Loucy (cell line): ENCODE measurements around the gene PHF13.

ENCODE experiments used
- EZH2phosphoT487 ChIP-seq: fragments of 200-600 bp; IDR thresholded peaks from 2 replicates; pipeline ENCODE4 v1.6.1; 2018; ENCODE audit warnings: antibody characterized with exemption, mild to moderate bottlenecking, moderate library complexity, borderline replicate concordance
- TF ChIP-seq, protein P1 (sequence below): fragments of 200-600 bp; sonication (generic); conservative IDR thresholded peaks from 2 replicates; pipeline ENCODE4 v1.5.1; 2014; ENCODE audit warnings: mild to moderate bottlenecking, antibody characterized with exemption, low read length

- TF ChIP-seq, protein P1, sequence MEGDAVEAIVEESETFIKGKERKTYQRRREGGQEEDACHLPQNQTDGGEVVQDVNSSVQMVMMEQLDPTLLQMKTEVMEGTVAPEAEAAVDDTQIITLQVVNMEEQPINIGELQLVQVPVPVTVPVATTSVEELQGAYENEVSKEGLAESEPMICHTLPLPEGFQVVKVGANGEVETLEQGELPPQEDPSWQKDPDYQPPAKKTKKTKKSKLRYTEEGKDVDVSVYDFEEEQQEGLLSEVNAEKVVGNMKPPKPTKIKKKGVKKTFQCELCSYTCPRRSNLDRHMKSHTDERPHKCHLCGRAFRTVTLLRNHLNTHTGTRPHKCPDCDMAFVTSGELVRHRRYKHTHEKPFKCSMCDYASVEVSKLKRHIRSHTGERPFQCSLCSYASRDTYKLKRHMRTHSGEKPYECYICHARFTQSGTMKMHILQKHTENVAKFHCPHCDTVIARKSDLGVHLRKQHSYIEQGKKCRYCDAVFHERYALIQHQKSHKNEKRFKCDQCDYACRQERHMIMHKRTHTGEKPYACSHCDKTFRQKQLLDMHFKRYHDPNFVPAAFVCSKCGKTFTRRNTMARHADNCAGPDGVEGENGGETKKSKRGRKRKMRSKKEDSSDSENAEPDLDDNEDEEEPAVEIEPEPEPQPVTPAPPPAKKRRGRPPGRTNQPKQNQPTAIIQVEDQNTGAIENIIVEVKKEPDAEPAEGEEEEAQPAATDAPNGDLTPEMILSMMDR = no peak
- no peak for TF ChIP-seq EZH2phosphoT487
Observed at GRCh38 chr1:6668503-6668902, 55.0 kb downstream of the PHF13 start.
